NCI-H82 (cell line): Measurements from ENCODE around the gene SNTA1.
"Not testable (repeated sequence)": the region's sequence is repeated elsewhere in the genome, so short reads cannot be mapped to it uniquely, and the experiment has no call there.

Experiments used
- DNase-seq: peaks from one replicate; lab custom pipeline; 2025; lab: John Stamatoyannopoulos, UW

Gene SNTA1

GRCh38 chr20:33443512-33444239 is at the start of gene SNTA1:
TSS of gene SNTA1 (minus strand) at chr20:33443763. CDS start at chr20:33443620, 143 bp downstream.
- DNase-seq: peak; percentile 97

- peak; percentile 28 for DNase-seq
Measured at GRCh38 chr20:33490934-33491656, 47.5 kb upstream of the SNTA1 start.

GRCh38 chr20:33490023-33490933 is 46.7 kb upstream of the SNTA1 start, which contains the start of gene CBFA2T2:
TSS of gene CBFA2T2 (plus strand) at chr20:33490096. CDS start at chr20:33490268, 172 bp downstream.
- peak; percentile 62 for DNase-seq

GRCh38 chr20:33489495-33490022 is 46.0 kb upstream of the SNTA1 start:
- peak; percentile 99 for DNase-seq

GRCh38 chr20:33488661-33489494 is 45.3 kb upstream of the SNTA1 start:
- DNase-seq: not testable (repeated sequence)

GRCh38 chr20:33488201-33488600 is 44.6 kb upstream of the SNTA1 start:
- DNase-seq: no peak

GRCh38 chr20:33483186-33483585 is 39.6 kb upstream of the SNTA1 start:
- DNase-seq: not testable (repeated sequence)

GRCh38 chr20:33482581-33482980 is 39.0 kb upstream of the SNTA1 start:
- peak; percentile 81 for DNase-seq

GRCh38 chr20:33481431-33481941 is 37.9 kb upstream of the SNTA1 start:
- DNase-seq: no peak

- DNase-seq: no peak
Measured at GRCh38 chr20:33480048-33480447, 36.5 kb upstream of the SNTA1 start.

- no peak for DNase-seq
Measured at GRCh38 chr20:33477386-33478234, 34.0 kb upstream of the SNTA1 start.

GRCh38 chr20:33475381-33476152 is 32.0 kb upstream of the SNTA1 start:
- DNase-seq: peak; percentile 82

GRCh38 chr20:33474963-33475362 is 31.4 kb upstream of the SNTA1 start:
- DNase-seq: no peak

GRCh38 chr20:33474097-33474873 is 30.7 kb upstream of the SNTA1 start:
- no peak for DNase-seq

- no peak for DNase-seq
Measured at GRCh38 chr20:33472868-33473435, 29.4 kb upstream of the SNTA1 start.

- DNase-seq: no peak
Measured at GRCh38 chr20:33470866-33471265, 27.3 kb upstream of the SNTA1 start.

GRCh38 chr20:33470457-33470856 is 26.9 kb upstream of the SNTA1 start:
- DNase-seq: no peak

- no peak for DNase-seq
Measured at GRCh38 chr20:33466303-33466646, 22.7 kb upstream of the SNTA1 start.
